HK-2 (cell line): ENCODE data around the gene LECT2.

Source experiments
- DNase-seq: peaks from one replicate; pipeline ENCODE4 v3.0.0-alpha.2; 2018; ENCODE audit not compliant: unreplicated experiment

The LECT2 gene

DNA sequence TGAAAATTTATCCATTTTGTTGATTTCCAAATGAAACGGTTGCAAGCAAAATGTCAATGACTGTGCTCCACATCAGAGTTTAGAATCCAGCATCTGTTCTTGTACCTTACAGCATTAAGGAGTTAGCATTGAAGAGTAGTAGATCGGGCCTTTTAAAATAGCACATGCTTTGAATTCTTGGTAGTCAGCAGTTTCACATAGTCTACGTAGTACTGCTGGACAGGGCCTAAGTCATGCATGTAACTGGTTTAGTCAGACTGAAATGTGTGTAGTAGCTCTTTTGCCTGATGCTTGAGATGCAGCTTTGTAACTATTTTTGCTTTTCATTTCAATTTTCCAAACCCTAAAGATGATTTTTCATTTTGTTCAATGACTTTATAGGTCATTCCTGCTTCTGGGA is 19.8 kb downstream of the LECT2 start:
- DNase-seq, result no peak

GRCh38 chr5:135930949-135931295 is 23.9 kb downstream of the LECT2 start:
- DNase-seq, result no peak

GRCh38 chr5:135930029-135930948 is 24.5 kb downstream of the LECT2 start:
- DNase-seq, result peak; percentile 47

GRCh38 chr5:135921388-135921787 is 33.4 kb downstream of the LECT2 start:
- no peak for DNase-seq

- no peak for DNase-seq
Observed at GRCh38 chr5:135920199-135920598, 34.6 kb downstream of the LECT2 start.

- no peak for DNase-seq
Observed at GRCh38 chr5:135916638-135917263, 38.0 kb downstream of the LECT2 start.

- DNase-seq, result no peak
Observed at GRCh38 chr5:135915466-135916001, 39.2 kb downstream of the LECT2 start.

DNA sequence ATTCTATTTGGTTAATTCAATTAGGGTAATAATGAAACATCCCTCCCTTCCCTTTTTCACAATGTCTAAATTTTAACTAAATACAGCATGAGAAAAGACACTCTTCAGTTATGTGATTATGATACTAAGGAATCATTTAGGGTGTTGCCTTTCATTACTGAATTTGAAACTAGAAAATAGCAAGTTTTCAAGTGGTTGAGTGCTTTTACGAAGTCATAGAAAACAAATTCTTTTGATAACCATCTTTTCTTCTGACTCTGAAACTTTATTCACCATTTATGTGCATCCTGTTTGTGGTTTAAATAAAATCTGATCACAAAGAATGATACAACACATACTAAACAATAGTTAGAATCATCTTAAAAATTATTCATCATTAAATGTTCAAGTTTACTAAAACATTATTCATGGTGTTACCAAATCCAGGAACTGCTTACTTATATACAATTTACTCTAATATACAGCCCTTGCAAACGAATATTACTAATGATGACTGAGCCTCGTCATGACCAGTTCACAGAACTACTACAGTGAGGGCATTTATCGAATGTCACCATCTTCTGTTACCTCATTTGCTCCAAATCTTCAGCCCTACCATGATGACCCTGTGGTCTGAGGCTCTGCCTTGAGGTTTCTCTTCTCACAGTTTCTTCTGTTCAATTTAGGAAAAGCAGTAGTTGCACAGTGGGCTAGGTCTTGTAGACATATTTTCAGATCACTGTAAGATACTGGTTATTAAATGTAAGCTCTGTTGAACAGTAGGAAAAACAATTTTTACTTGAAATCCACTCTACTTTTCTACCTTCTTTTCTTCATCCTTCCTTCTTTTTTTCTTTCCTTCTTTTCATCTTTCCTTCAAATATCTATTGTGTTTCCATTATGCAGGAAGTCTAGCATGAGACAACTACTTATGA is 40.8 kb downstream of the LECT2 start:
- no peak for DNase-seq

DNA sequence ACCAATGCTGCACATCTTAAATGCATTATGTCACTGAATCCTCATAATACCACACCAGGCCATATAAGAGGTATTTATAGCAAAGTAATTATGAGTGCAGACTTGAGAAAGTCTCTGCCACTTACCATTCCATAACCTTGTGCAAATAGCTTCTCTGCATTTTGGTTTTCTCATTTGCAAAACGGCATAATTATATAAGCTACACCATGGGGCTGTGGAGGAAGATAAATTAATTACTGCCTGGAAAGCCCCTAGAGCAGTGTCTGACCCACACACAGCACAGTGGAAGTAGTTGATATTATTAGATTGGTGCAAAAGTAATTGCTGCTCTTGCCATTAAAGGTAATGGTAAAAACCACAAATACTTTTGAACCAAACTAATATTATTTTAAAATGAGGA is 49.6 kb downstream of the LECT2 start:
- DNase-seq, result no peak

GRCh38 chr5:135901633-135902032 is 53.1 kb downstream of the LECT2 start:
- no peak for DNase-seq

GRCh38 chr5:135900276-135900675 is 54.5 kb downstream of the LECT2 start:
- no peak for DNase-seq

DNA sequence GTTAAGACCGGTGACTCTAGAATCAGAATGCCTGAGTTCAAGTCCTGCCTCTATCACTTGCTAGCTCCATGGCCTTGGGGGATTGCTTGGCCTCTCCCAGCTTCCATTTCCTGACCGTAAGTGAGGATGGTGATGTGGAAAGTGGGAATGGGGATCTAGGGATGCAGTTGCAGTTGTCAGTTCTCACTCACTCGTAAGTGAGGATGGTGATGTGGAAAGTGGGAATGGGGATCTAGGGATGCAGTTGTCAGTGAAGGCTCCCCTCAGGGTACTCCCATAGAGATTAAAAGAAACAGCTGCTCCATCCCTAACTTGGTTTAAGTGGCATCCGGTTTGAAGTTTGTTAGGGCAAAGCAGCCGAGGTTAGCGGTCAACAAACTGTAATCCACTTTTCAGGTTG is 56.1 kb downstream of the LECT2 start:
- DNase-seq, result no peak
